ENCODE data around the gene UGT2B10.

Gene UGT2B10

DNA sequence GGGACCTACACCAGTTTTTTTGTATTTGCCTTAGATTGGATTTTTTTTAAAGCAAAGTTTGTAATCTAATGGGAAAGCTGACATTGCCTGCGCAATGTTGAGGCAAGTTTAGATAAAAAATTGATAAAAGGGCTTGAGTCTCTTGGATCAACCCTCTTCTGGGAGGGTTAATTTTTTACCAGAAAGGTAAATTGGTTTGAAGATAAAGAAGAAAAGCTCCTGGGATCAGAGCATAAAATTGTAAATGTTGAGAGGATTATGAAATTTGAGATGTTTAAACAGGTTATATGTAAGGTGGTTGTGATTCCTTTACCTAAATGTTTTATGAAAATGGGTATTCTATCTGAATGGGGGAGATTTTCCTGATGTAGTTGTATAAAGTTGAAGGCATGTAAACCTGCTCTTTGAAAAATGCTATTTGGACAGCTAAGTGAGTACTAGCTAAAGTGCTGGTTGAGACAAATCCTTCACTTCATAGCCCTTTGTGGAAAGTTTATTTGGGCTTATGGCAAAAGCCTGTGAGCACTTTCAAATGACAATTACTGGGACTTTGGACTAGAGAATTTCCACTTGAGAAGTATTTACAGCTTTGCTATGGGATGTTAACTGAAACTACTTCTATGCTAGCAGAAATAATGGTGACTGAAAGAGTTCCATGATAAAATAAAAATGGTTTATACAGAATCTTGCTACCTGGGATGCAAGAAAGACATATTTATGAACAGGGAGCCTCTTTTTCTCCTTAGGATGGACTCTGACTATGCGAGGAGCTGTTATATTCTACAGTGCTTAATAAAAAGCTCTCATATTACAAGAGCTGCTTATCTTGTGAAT, 56.2 kb downstream of the UGT2B10 start:
- DNase-seq (ENCODE audit: low spot score) = no peak

DNA sequence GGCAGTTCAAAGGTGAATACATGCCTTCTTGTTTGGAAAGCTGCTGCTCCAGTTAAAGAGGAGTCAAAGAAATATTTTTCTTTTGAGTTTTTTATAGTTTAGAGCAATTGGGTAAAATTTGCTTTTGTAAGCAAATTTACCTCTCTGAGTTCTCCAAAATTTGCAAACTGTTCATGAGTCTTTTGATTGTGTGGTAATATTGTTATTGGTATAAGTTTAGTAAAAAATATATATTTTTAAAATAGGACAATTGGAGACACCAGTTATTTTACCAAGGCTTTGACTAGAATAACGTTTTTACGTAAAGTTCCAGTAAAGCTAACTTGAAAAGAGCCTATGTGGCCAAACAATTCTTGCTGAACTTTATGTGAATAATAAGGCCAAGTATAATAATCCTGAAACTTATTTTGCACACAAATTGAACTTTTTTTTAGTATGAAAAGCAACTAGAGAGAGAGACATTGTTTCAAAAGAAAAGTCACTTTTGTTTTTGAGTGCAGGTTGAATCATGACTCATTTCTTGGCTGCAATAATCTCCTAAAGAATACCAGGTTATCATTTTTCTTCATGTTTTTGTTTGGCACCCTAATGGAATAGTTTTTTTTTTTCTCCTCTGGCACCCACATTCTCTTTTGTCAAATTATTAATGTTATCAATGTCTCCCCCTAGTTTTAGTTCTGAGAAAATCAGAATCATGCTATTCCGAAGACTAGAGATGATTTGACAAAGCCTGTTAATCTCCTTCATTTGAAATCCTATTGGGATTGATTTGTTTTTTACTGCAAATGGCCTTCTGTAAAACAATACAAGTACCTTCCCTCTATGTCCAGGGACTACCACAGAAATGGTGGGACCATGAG, 57.1 kb downstream of the UGT2B10 start:
- no peak for DNase-seq (ENCODE audit: low spot score)

DNA sequence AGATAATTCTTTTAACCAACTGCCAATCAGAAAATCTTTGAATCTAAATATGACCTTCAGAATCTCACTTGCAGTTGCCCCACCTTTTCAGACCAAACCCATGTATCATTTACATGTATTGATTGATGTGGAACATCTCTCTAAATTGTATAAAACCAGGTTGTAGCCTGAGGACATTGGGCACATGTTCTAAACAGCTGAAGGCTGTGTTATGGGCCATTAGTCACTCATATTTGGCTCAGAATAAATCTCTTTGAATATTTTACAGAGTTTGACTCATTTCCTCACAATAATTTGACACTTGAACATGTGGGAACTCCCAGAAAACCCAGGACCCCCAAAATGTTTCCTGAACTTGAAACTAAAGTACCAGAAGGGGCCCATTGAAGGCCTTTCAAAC, 58.7 kb downstream of the UGT2B10 start:
- DNase-seq (ENCODE audit: low spot score) = no peak

DNA sequence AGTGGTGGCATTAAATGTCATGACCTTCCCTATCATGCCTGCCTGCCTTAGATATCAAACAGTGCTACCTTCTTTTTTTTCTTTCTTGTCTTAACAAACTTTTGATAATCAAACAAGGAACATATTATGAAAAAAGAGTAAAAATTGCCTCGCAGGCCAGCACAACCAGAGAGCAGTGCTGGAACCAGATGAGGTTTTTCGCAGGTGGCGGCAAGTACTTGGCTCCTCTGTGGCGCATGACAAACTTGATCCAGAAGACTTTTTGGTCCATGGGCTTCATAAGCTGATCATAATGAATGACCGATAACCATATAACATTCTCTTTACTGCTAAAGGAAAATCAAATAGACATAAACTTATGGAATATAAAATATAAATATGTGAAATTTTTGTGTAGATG, 61.8 kb downstream of the UGT2B10 start:
- no peak for DNase-seq (ENCODE audit: low spot score)

DNA sequence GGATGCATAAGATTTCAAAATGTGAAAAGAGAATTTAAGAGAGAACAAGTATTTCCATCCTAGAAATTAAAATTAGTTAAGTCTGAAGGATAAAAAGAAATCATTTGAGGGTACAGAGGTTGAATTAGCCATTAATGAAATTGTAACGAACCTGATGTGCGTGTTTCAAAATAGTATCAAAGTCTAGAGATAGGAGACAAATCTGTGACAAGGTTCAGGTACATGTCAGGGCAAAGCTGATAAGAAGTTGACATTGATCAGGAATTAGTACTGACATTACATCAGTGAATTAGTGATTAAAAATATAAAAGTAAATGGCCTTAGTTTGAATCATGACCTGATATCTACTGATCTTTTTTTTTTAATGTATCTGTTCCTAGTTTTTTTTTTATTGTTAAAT, 62.3 kb downstream of the UGT2B10 start:
- no peak for DNase-seq (ENCODE audit: low spot score)

Measured in hepatic stellate cell (primary cell).